Upper lobe of right lung (tissue), 1 donor: ENCODE measurements around the gene CALHM2. TPM values are rescaled to one million over a fixed set of nuclear protein-coding genes. Genes with fewer than 3 reads are reported as not detected.
A peak's percentile ranks its signal among the peaks of the same experiment; 100 is the strongest.

ENCODE experiments used
- ATAC-seq: fragments of 200-7000 bp; cut with Tn5 transposase; one replicate; pipeline ENCODE4 v1.9.1; 2020; ENCODE audit warnings: mild to moderate bottlenecking, moderate library complexity
- DNase-seq: peaks from one replicate; pipeline ENCODE4 v3.0.0-alpha.2; 2020
- H3K27ac ChIP-seq: fragments of 200-600 bp; one replicate; pipeline ENCODE4 v1.8.0; 2022
- H3K27me3 ChIP-seq: fragments of 200-600 bp; one replicate; pipeline ENCODE4 v1.8.0; 2022; ENCODE audit warnings: mild to moderate bottlenecking
- H3K36me3 ChIP-seq: fragments of 200-600 bp; one replicate; pipeline ENCODE4 v1.8.0; 2022
- H3K4me1 ChIP-seq: fragments of 200-600 bp; one replicate; pipeline ENCODE4 v1.8.0; 2022
- H3K4me3 ChIP-seq: fragments of 200-600 bp; one replicate; pipeline ENCODE4 v1.8.0; 2022; ENCODE audit warnings: mild to moderate bottlenecking
- H3K9me3 ChIP-seq: fragments of 200-600 bp; one replicate; pipeline ENCODE4 v1.8.0; 2022
- intact Hi-C: fragments of 100-400 bp; cut with DNase I; formaldehyde crosslinking; loops from one replicate; pipeline ENCODE4 v1.11.0; 2022
- total RNA-seq: library from RNA; stranded (reverse); fragmentation: NEBNext Ultra II Directional; extraction: Animal tissue kit (Norgen Biotek cat#: 25700); gene quantifications from one replicate; pipeline ENCODE4 v1.2.1, GENCODE V29; 2021
- TF ChIP-seq, protein P1 (sequence below): fragments of 200-600 bp; IDR thresholded peaks from one replicate; pipeline ENCODE4 v1.8.0; 2022; ENCODE audit warnings: antibody characterized with exemption
- donor health status: DM: no; HTN: yes; CAD: no; lungs with severe emphysema.

Gene CALHM2
- total RNA-seq, 1 donor from 2014 or later = 29.4 TPM

DNA sequence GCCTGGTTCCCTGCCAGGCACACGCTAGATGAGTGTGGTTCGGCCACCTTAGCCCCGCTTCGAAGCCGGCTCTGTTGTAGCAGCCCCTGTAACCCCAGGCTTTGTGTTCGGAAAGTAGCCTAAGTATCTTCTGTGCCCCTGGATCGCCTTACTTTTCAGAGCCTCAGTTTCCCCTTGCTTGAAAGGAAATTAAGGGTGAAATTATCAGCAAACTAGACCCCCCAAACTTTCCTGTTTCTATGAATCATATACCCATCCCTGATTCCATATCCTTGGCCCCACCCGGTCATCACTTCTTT, 55.4 kb downstream of the CALHM2 start:
- Histone ChIP-seq H3K4me3 (peak overlapping the region; percentile 76), H3K36me3 (peaks cover 44% of the 10 kb centered on the region), H3K9me3 (no peaks in the 10 kb centered on the region), H3K4me1 (peaks cover 21% of the 10 kb centered on the region), H3K27me3 (no peaks in the 10 kb centered on the region), H3K27ac (peak overlapping the region; percentile 61)
- TF ChIP-seq, protein P1, sequence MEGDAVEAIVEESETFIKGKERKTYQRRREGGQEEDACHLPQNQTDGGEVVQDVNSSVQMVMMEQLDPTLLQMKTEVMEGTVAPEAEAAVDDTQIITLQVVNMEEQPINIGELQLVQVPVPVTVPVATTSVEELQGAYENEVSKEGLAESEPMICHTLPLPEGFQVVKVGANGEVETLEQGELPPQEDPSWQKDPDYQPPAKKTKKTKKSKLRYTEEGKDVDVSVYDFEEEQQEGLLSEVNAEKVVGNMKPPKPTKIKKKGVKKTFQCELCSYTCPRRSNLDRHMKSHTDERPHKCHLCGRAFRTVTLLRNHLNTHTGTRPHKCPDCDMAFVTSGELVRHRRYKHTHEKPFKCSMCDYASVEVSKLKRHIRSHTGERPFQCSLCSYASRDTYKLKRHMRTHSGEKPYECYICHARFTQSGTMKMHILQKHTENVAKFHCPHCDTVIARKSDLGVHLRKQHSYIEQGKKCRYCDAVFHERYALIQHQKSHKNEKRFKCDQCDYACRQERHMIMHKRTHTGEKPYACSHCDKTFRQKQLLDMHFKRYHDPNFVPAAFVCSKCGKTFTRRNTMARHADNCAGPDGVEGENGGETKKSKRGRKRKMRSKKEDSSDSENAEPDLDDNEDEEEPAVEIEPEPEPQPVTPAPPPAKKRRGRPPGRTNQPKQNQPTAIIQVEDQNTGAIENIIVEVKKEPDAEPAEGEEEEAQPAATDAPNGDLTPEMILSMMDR = no peak
- DNase-seq (no peak), ATAC-seq (no peak)
- intact Hi-C loops = no loop called here

Other genes starting within 250 kb of the CALHM2 start
- not detected for gene RPEL1, start 206.5 kb downstream of the CALHM2 start, total RNA-seq
- gene INA, start 175.2 kb downstream of the CALHM2 start, total RNA-seq = not detected
- 5.5 TPM for gene PCGF6, start 101.2 kb downstream of the CALHM2 start, total RNA-seq
- gene TAF5, start 84.4 kb downstream of the CALHM2 start, total RNA-seq = 4.1 TPM
- 206 TPM for gene ATP5MK, start 55.9 kb downstream of the CALHM2 start, total RNA-seq
- gene PDCD11, start 55.7 kb downstream of the CALHM2 start, total RNA-seq = 25.1 TPM
- gene CALHM1, start 6.5 kb upstream of the CALHM2 start, total RNA-seq = not detected
- gene CALHM3, start 26.9 kb upstream of the CALHM2 start, total RNA-seq = not detected
- gene NEURL1, start 41.3 kb upstream of the CALHM2 start, total RNA-seq = 0.64 TPM